ENCODE measurements around the gene SPDEF. TPM values are rescaled to one million over a fixed set of nuclear protein-coding genes. Genes with fewer than 3 reads are reported as not detected.
A peak's percentile ranks its signal among the peaks of the same experiment; 100 is the strongest.

SPDEF gene
- total RNA-seq, 2 donors from 2014 or later = not detected

GRCh38 chr6:34527751-34528670 is 28.1 kb downstream of the SPDEF start:
- ATAC-seq = no peak
- no peak overlapping the region for H3K27ac ChIP-seq
- H3K36me3 ChIP-seq (replicated peaks in 1 of 2; ENCODE audit: insufficient read depth in 1 of 2, low read depth in 2 of 2) = no peaks in the 10 kb centered on the region
- H3K4me3 ChIP-seq = no peak overlapping the region
- no peak for TF ChIP-seq POLR2A (IDR thresholded peaks at IDR 0.05)
- TF ChIP-seq, protein P1, sequence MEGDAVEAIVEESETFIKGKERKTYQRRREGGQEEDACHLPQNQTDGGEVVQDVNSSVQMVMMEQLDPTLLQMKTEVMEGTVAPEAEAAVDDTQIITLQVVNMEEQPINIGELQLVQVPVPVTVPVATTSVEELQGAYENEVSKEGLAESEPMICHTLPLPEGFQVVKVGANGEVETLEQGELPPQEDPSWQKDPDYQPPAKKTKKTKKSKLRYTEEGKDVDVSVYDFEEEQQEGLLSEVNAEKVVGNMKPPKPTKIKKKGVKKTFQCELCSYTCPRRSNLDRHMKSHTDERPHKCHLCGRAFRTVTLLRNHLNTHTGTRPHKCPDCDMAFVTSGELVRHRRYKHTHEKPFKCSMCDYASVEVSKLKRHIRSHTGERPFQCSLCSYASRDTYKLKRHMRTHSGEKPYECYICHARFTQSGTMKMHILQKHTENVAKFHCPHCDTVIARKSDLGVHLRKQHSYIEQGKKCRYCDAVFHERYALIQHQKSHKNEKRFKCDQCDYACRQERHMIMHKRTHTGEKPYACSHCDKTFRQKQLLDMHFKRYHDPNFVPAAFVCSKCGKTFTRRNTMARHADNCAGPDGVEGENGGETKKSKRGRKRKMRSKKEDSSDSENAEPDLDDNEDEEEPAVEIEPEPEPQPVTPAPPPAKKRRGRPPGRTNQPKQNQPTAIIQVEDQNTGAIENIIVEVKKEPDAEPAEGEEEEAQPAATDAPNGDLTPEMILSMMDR (IDR thresholded peaks at IDR 0.05) = no peak
- DNase-seq = no peak
- H3K27me3 ChIP-seq = no peaks in the 10 kb centered on the region
- H3K4me1 ChIP-seq = peaks cover 10% of the 10 kb centered on the region
- intact Hi-C loops (cut with DNase I) = no loop called here
- H3K9me3 ChIP-seq = no peaks in the 10 kb centered on the region
- WGBS, 2 donors = 76 to 83% methylated on average over 12 of the region's 12 CpGs

DNA sequence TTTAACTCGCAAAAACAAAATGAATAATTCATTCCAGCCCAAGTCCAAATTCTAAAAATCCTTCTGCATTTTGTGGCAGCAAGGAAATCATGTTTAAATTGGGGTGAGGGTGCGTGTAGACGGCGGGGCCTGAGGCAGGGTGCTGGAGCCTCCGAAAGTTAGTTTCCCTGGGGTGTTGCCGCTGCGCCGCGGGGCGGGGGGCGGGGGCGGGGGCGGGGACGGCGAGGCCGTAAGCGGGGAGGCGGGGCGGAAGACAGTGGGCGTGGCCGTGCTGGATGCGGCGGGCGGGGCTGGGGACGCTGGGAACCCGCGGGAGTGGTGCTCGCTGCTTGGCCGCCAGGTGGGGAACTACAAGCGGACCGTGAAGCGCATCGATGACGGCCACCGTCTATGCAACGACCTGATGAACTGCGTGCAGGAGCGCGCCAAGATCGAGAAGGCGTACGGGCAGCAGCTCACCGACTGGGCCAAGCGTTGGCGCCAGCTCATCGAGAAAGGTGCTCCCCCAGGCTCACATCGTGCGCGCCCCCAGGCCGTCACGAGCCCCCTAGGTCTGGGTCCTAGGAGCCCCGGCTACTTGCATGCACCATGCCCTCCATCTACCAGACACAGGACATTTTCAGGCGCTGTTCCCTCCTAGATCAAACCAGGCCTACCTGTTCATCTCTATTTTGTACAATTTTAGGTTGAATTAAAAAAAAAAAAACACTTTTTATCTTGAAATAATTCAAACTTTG is 29.0 kb downstream of the SPDEF start:
- peak; percentile 97 for ATAC-seq
- Histone ChIP-seq H3K9me3 (no peaks in the 10 kb centered on the region), H3K36me3 (replicated peaks in 1 of 2; ENCODE audit: insufficient read depth in 1 of 2, low read depth in 2 of 2) (no peaks in the 10 kb centered on the region), H3K4me1 (peaks cover 10% of the 10 kb centered on the region), H3K4me3 (no peak overlapping the region), H3K27ac (peak overlapping the region in 2 of 4 donors; percentile 36 to 46), H3K27me3 (no peaks in the 10 kb centered on the region)
- WGBS, 2 donors = 4 to 16% methylated on average over 14 to 52 of the region's 53 CpGs
- peak; percentile 95 to 98 (median 96) for DNase-seq
- intact Hi-C loops (cut with DNase I) = no loop called here
- TF ChIP-seq, protein P1 (IDR thresholded peaks at IDR 0.05) = peak; percentile 76 to 92 (median 84)
- no peak for TF ChIP-seq POLR2A (IDR thresholded peaks at IDR 0.05)

GRCh38 chr6:34526241-34526972 is 29.7 kb downstream of the SPDEF start:
- Histone ChIP-seq H3K9me3 (no peaks in the 10 kb centered on the region), H3K4me1 (peaks cover 10% of the 10 kb centered on the region), H3K4me3 (no peak overlapping the region), H3K36me3 (replicated peaks in 1 of 2; ENCODE audit: insufficient read depth in 1 of 2, low read depth in 2 of 2) (no peaks in the 10 kb centered on the region), H3K27me3 (no peaks in the 10 kb centered on the region), H3K27ac (peak overlapping the region in 2 of 4 donors; percentile 36 to 46)
- DNase-seq (no peak), ATAC-seq (no peak)
- intact Hi-C loops (cut with DNase I) = no loop called here
- TF ChIP-seq POLR2A (IDR thresholded peaks at IDR 0.05) = no peak
- TF ChIP-seq, protein P1 (IDR thresholded peaks at IDR 0.05) = no peak
- WGBS, 2 donors = 58 to 62% methylated on average over 18 to 23 of the region's 23 CpGs

- no peak overlapping the region for H3K4me3 ChIP-seq
- H3K27me3 ChIP-seq = no peaks in the 10 kb centered on the region
- no peaks in the 10 kb centered on the region for H3K9me3 ChIP-seq
- DNase-seq (no peak), ATAC-seq (no peak)
- no peak overlapping the region for H3K27ac ChIP-seq
- WGBS, 2 donors = 88% methylated on average over 3 to 13 of the region's 13 CpGs
- H3K4me1 ChIP-seq = peaks cover 10% of the 10 kb centered on the region
- no peaks in the 10 kb centered on the region for H3K36me3 ChIP-seq (replicated peaks in 1 of 2; ENCODE audit: insufficient read depth in 1 of 2, low read depth in 2 of 2)
- intact Hi-C loops (cut with DNase I) = no loop called here
- TF ChIP-seq, protein P1 (IDR thresholded peaks at IDR 0.05) = no peak
- TF ChIP-seq POLR2A (IDR thresholded peaks at IDR 0.05) = no peak
Measured at GRCh38 chr6:34525431-34526175, 30.5 kb downstream of the SPDEF start.

All from body of pancreas (tissue), 4 donors.